GM13977 (cell line): ENCODE measurements around the gene AMBRA1.
"Not testable (repeated sequence)": the region's sequence is repeated elsewhere in the genome, so short reads cannot be mapped to it uniquely, and the experiment has no call there.

Source experiments
- DNase-seq: peaks from one replicate; pipeline ENCODE4 v3.0.0; 2012; ENCODE audit warnings: low spot score
- CTCF ChIP-seq: IDR thresholded peaks from 2 replicates; pipeline ENCODE4 v1.5.1; 2012; ENCODE audit warnings: mild to moderate bottlenecking, control low read depth; ENCODE audit not compliant: insufficient read depth; ENCODE audit errors: extremely low read depth, missing control alignments
- in situ Hi-C: fragments of 300-500 bp; cut with MboI; formaldehyde crosslinking; loops from one replicate; pipeline ENCODE4 v1.12.0; 2022; ENCODE audit warnings: low sequenced_read_pairs, low pct_unique_long_range_greater_than_20kb, mixed read lengths, inconsistent platforms; ENCODE audit not compliant: unreplicated experiment

The AMBRA1 gene

DNA sequence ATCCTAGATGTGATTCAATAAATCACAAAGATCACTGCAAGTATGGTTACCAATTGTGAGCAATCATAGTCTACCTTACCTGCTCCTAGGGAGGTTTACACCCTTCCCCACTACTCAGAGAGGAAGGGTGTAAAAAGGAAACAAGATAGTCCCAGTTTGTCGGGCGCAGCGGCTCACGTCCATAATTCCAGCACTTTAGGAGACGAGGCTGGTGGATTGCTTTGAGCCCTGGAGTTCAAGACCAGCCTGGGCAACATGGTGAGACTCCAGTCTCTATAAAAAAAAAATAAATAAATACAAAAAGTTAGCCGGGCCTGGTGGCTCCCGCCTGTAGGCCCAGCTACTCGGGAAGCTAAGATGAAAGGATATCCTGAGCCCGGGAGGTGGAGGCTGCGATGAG lies 962 bp upstream of the AMBRA1 start:
- in situ Hi-C loops: no loop called here
- DNase-seq: no peak
- TF ChIP-seq CTCF: no peak

- TF ChIP-seq CTCF: no peak
- no peak for DNase-seq
- in situ Hi-C loops: no loop called here
These were observed 514 bp upstream of the AMBRA1 start for GRCh38 chr11:46594374-46594700.

GRCh38 chr11:46590740-46591605 lies 2.9 kb downstream of the AMBRA1 start:
- TF ChIP-seq CTCF: no peak
- in situ Hi-C loops: no loop called here
- no peak for DNase-seq

GRCh38 chr11:46588915-46589314 lies 4.9 kb downstream of the AMBRA1 start:
- no peak for DNase-seq
- in situ Hi-C loops: no loop called here
- TF ChIP-seq CTCF: no peak

DNA sequence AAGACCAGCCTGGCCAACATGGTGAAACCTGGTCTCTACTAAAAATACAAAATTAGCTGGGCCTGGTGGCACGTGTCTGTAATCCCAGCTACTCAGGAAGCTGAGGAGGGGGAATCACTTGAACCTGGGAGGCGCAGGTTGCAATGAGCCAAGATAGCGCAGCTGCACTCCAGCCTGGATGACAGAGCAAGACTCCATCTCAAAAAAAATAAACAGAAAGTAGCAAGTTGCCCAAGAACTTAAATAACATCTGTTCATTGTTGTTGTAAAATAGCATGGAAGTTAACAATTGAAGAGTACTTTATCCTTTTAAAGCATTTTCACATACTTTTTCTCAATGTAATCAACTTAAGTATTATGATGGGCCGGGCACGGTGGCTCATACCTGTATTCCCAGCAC lies 5.7 kb downstream of the AMBRA1 start:
- TF ChIP-seq CTCF: no peak
- in situ Hi-C loops: no loop called here
- no peak for DNase-seq

GRCh38 chr11:46583513-46583912 lies 10.3 kb downstream of the AMBRA1 start:
- in situ Hi-C loops, DNase-seq: not testable (repeated sequence)

GRCh38 chr11:46582588-46582987 lies 11.2 kb downstream of the AMBRA1 start:
- DNase-seq: no peak
- in situ Hi-C loops: no loop called here
- TF ChIP-seq CTCF: no peak
